HepG2 (cell line): ENCODE data around the gene SLBP. TPM values are rescaled to one million over a fixed set of nuclear protein-coding genes. Genes with fewer than 3 reads are reported as not detected.

Experiments used
- ARID5B ChIP-seq: IDR thresholded peaks from 2 replicates; pipeline ENCODE4 v1.4.0; 2020; ENCODE audit warnings: mild to moderate bottlenecking, missing genetic modification reagents
- IRF1 ChIP-seq: sonication (generic); formaldehyde crosslinking; IDR thresholded peaks from 2 replicates; pipeline ENCODE4 v1.4.0; 2020; ENCODE audit warnings: low read depth, mild to moderate bottlenecking, missing genetic modification reagents
- MTF1 ChIP-seq: sonication (generic); formaldehyde crosslinking; IDR thresholded peaks from 2 replicates; pipeline ENCODE4 v1.5.0; 2020; ENCODE audit warnings: missing genetic modification reagents
- NFE2 ChIP-seq: sonication (generic); formaldehyde crosslinking; IDR thresholded peaks from 2 replicates; pipeline ENCODE4 v1.4.0; 2020; ENCODE audit warnings: missing genetic modification reagents
- PHF20 ChIP-seq: sonication (generic); formaldehyde crosslinking; IDR thresholded peaks from 2 replicates; pipeline ENCODE4 v1.5.0; 2020; ENCODE audit warnings: mild to moderate bottlenecking, missing genetic modification reagents
- RBFOX2 ChIP-seq: fragments of 200-400 bp; formaldehyde crosslinking; IDR thresholded peaks from 2 replicates; pipeline ENCODE4 v1.6.1; 2017; ENCODE audit warnings: low read depth, mild to moderate bottlenecking, low read length
- SIX4 ChIP-seq: sonication (generic); formaldehyde crosslinking; IDR thresholded peaks from 2 replicates; pipeline ENCODE4 v1.4.0; 2020; ENCODE audit warnings: missing genetic modification reagents
- TFDP1 ChIP-seq: IDR thresholded peaks from 2 replicates; pipeline ENCODE4 v1.6.1; 2016; ENCODE audit warnings: missing compliant biosample characterization, missing genetic modification reagents, borderline replicate concordance
- ZBTB7A ChIP-seq: sonication (generic); formaldehyde crosslinking; IDR thresholded peaks from 2 replicates; pipeline ENCODE4 v1.8.0; 2022; ENCODE audit warnings: mild to moderate bottlenecking, missing genetic modification reagents
- ZNF547 ChIP-seq: sonication (generic); formaldehyde crosslinking; IDR thresholded peaks from 2 replicates; pipeline ENCODE4 v1.5.1; 2020; ENCODE audit warnings: mild to moderate bottlenecking, missing genetic modification reagents
- ZNF781 ChIP-seq: sonication (generic); formaldehyde crosslinking; IDR thresholded peaks from 2 replicates; pipeline ENCODE4 v1.5.1; 2020; ENCODE audit warnings: borderline replicate concordance, mild to moderate bottlenecking, missing genetic modification reagents; ENCODE audit errors: not compliant biosample characterization
- polyA plus RNA-seq, 8 experiments: library from polyadenylated mRNA; depleted of rRNA in 3 of 8; stranded (reverse) in 7 of 8; unstranded in 1 of 8; fragments of >200 nt; fragmentation: Illumina TruSeq in 4 of 8; extraction: Trizol in 4 of 8; gene quantifications; 2 replicates each; pipeline versions ENCODE4 v1.2.1 to v1.2.3, GENCODE V29; 2011 to 2016; ENCODE audit warnings: low read depth in 4 of 8, missing spikeins in 1 of 8, mixed read lengths in 1 of 8; ENCODE audit not compliant: insufficient read depth in 1 of 8
- total RNA-seq, 5 experiments: library from RNA; depleted of rRNA; stranded (reverse); fragments of >200 nt; fragmentation: Illumina TruSeq; extraction: Trizol; gene quantifications; 2 replicates each; pipeline ENCODE4 v1.2.3, GENCODE V29; 2016; ENCODE audit warnings: low read depth in 1 of 5

SLBP gene
- total and polyA plus RNA-seq, 2 of the 13 experiments (the other 11 are each of a cell fraction or from before 2014, with no cell fraction given): 43.9 to 104 TPM

- TF ChIP-seq RBFOX2 (no peak), TFDP1 (CRISPR knock-in tag) (no peak), ZBTB7A (0 out of 2 replicates have a peak, but pooled peaks have one; percentile 16), NFE2 (CRISPR knock-in tag) (no peak), SIX4 (CRISPR knock-in tag) (no peak), IRF1 (CRISPR knock-in tag) (0 out of 2 replicates have a peak, but pooled peaks have one; percentile 77), ZNF781 (CRISPR knock-in tag) (no peak), ZNF547 (CRISPR knock-in tag) (0 out of 2 replicates have a peak, but pooled peaks have one; percentile 35), PHF20 (CRISPR knock-in tag) (0 out of 2 replicates have a peak, but pooled peaks have one; percentile 21), ARID5B (CRISPR knock-in tag) (peak; percentile 14; the same call in 1 of the 2 replicates), MTF1 (CRISPR knock-in tag) (no peak)
Measured at GRCh38 chr4:1751155-1751918, 39.2 kb upstream of the SLBP start (continued).
